Central memory CD8-positive, alpha-beta T cell (primary cell): ENCODE data around the gene FADS1.
A peak's percentile ranks its signal among the peaks of the same experiment; 100 is the strongest.

Experiments
- ATAC-seq: fragments of 150-1000 bp; cut with Tn5 transposase; replicated peaks from 2 replicates; pipeline ENCODE4 v1.10.0; 2022; ENCODE audit warnings: mild to moderate bottlenecking, moderate FRiP score, moderate number of reproducible peaks; ENCODE audit not compliant: poor library complexity, severe bottlenecking; ENCODE audit errors: extremely low read depth
- DNase-seq, 2 donors: peaks; one replicate each; pipeline ENCODE4 v3.0.0; 2021; ENCODE audit warnings: low spot score in 2 of 2
- H3K27ac Mint-ChIP-seq: one replicate; pipeline ENCODE4 v1.8.0; 2022; ENCODE audit warnings: low read depth, mild to moderate bottlenecking, moderate library complexity, mixed read lengths
- H3K27me3 Mint-ChIP-seq: one replicate; pipeline ENCODE4 v1.8.0; 2022; ENCODE audit warnings: mixed read lengths
- H3K36me3 Mint-ChIP-seq: one replicate; pipeline ENCODE4 v1.8.0; 2022; ENCODE audit warnings: mild to moderate bottlenecking, moderate library complexity, mixed read lengths; ENCODE audit not compliant: insufficient read depth
- H3K4me1 Mint-ChIP-seq: one replicate; pipeline ENCODE4 v1.8.0; 2022; ENCODE audit warnings: mixed read lengths
- H3K4me3 Mint-ChIP-seq: one replicate; pipeline ENCODE4 v1.8.0; 2022; ENCODE audit warnings: mild to moderate bottlenecking, moderate library complexity, mixed read lengths
- H3K9me3 Mint-ChIP-seq: one replicate; pipeline ENCODE4 v1.8.0; 2022; ENCODE audit warnings: mixed read lengths

FADS1 gene

GRCh38 chr11:61828379-61828628, 11.5 kb upstream of the FADS1 start:
- peak overlapping the region; percentile 82 for H3K4me3 Mint-ChIP-seq
- ATAC-seq: no peak
- H3K4me1 Mint-ChIP-seq: peaks cover 28% of the 10 kb centered on the region
- peak overlapping the region; percentile 46 for H3K27ac Mint-ChIP-seq
- peaks cover 4% of the 10 kb centered on the region for H3K36me3 Mint-ChIP-seq
- no peak for DNase-seq
- no peaks in the 10 kb centered on the region for H3K9me3 Mint-ChIP-seq
- H3K27me3 Mint-ChIP-seq: peaks cover 36% of the 10 kb centered on the region

GRCh38 chr11:61827571-61828378, 11.0 kb upstream of the FADS1 start, which contains the start of gene FADS2:
Gene FADS2 (plus strand): TSS chr11:61828300. CDS start chr11:61828391, 91 bp downstream.
- peak within 1 kb of the TSS; percentile 82 for H3K4me3 Mint-ChIP-seq
- H3K27ac Mint-ChIP-seq: peak within 1 kb of the TSS; percentile 46
- no peaks in the 10 kb centered on the region for H3K9me3 Mint-ChIP-seq
- DNase-seq (peak; percentile 38 to 66), ATAC-seq (peak; percentile 81)
- peaks cover 25% of the 10 kb centered on the region for H3K4me1 Mint-ChIP-seq
- H3K27me3 Mint-ChIP-seq: peaks cover 36% of the 10 kb centered on the region
- peaks cover 4% of the 10 kb centered on the region for H3K36me3 Mint-ChIP-seq

- Mint-ChIP-seq H3K4me3 (peak overlapping the region; percentile 82), H3K4me1 (peaks cover 21% of the 10 kb centered on the region), H3K9me3 (no peaks in the 10 kb centered on the region), H3K36me3 (peaks cover 4% of the 10 kb centered on the region), H3K27me3 (peaks cover 36% of the 10 kb centered on the region), H3K27ac (no peak overlapping the region)
- DNase-seq (no peak), ATAC-seq (no peak)
These were observed 10.2 kb upstream of the FADS1 start for GRCh38 chr11:61826930-61827570.

GRCh38 chr11:61820174-61820573, 3.4 kb upstream of the FADS1 start:
- Mint-ChIP-seq H3K36me3 (peaks cover 12% of the 10 kb centered on the region), H3K9me3 (no peaks in the 10 kb centered on the region), H3K4me1 (peaks cover 13% of the 10 kb centered on the region), H3K27me3 (peaks cover 10% of the 10 kb centered on the region), H3K27ac (no peak overlapping the region), H3K4me3 (no peak overlapping the region)
- no peak for ATAC-seq
- DNase-seq: no peak

- ATAC-seq (no peak), DNase-seq (no peak)
- Mint-ChIP-seq H3K9me3 (no peaks in the 10 kb centered on the region), H3K27me3 (peaks cover 10% of the 10 kb centered on the region), H3K4me3 (peak overlapping the region; percentile 94), H3K36me3 (peaks cover 12% of the 10 kb centered on the region), H3K4me1 (peaks cover 23% of the 10 kb centered on the region), H3K27ac (no peak overlapping the region)
These were observed 834 bp upstream of the FADS1 start for GRCh38 chr11:61817471-61818202.

GRCh38 chr11:61815790-61816735, 740 bp downstream of the FADS1 start:
- Mint-ChIP-seq H3K9me3 (no peaks in the 10 kb centered on the region), H3K4me1 (peaks cover 23% of the 10 kb centered on the region), H3K36me3 (peaks cover 15% of the 10 kb centered on the region), H3K4me3 (peak overlapping the region; percentile 94), H3K27ac (peak overlapping the region; percentile 92), H3K27me3 (peaks cover 10% of the 10 kb centered on the region)
- peak; percentile 71 for ATAC-seq
- DNase-seq: peak; percentile 52 to 57

GRCh38 chr11:61814958-61815789, 1.6 kb downstream of the FADS1 start:
- no peak for DNase-seq
- peaks cover 10% of the 10 kb centered on the region for H3K27me3 Mint-ChIP-seq
- no peaks in the 10 kb centered on the region for H3K9me3 Mint-ChIP-seq
- peak overlapping the region; percentile 92 for H3K27ac Mint-ChIP-seq
- H3K4me3 Mint-ChIP-seq: peak overlapping the region; percentile 94
- peaks cover 23% of the 10 kb centered on the region for H3K4me1 Mint-ChIP-seq
- peaks cover 15% of the 10 kb centered on the region for H3K36me3 Mint-ChIP-seq
- ATAC-seq: no peak

GRCh38 chr11:61814247-61814957, 2.4 kb downstream of the FADS1 start:
- H3K4me3 Mint-ChIP-seq: peak overlapping the region; percentile 94
- no peak for DNase-seq
- H3K27ac Mint-ChIP-seq: peak overlapping the region; percentile 92
- H3K4me1 Mint-ChIP-seq: peaks cover 23% of the 10 kb centered on the region
- peaks cover 10% of the 10 kb centered on the region for H3K27me3 Mint-ChIP-seq
- H3K36me3 Mint-ChIP-seq: peaks cover 16% of the 10 kb centered on the region
- ATAC-seq: no peak
- H3K9me3 Mint-ChIP-seq: no peaks in the 10 kb centered on the region

GRCh38 chr11:61812736-61813411, 3.9 kb downstream of the FADS1 start:
- no peak for DNase-seq
- ATAC-seq: no peak
- Mint-ChIP-seq H3K4me1 (peaks cover 23% of the 10 kb centered on the region), H3K27ac (no peak overlapping the region), H3K36me3 (peaks cover 17% of the 10 kb centered on the region), H3K4me3 (no peak overlapping the region), H3K27me3 (peaks cover 10% of the 10 kb centered on the region), H3K9me3 (no peaks in the 10 kb centered on the region)

GRCh38 chr11:61811831-61812230, 5.0 kb downstream of the FADS1 start:
- ATAC-seq: no peak
- Mint-ChIP-seq H3K4me1 (peaks cover 23% of the 10 kb centered on the region), H3K4me3 (no peak overlapping the region), H3K9me3 (no peaks in the 10 kb centered on the region), H3K36me3 (peaks cover 18% of the 10 kb centered on the region), H3K27me3 (peaks cover 10% of the 10 kb centered on the region), H3K27ac (no peak overlapping the region)
- no peak for DNase-seq
